Activated naive CD8-positive, alpha-beta T cell treated with anti-CD3 and anti-CD28 coated beads for 36 hours (primary cell): Measurements from ENCODE around the gene MGST1. TPM values are rescaled to one million over a fixed set of nuclear protein-coding genes. Genes with fewer than 3 reads are reported as not detected.

ENCODE experiments used
- DNase-seq: peaks from one replicate; pipeline ENCODE4 v3.0.0; 2021
- H3K27ac Mint-ChIP-seq: one replicate; pipeline ENCODE4 v1.8.0; 2022; ENCODE audit warnings: mild to moderate bottlenecking, moderate library complexity, mixed read lengths
- H3K27me3 Mint-ChIP-seq: one replicate; pipeline ENCODE4 v1.8.0; 2022; ENCODE audit warnings: mild to moderate bottlenecking, mixed read lengths
- H3K36me3 Mint-ChIP-seq: one replicate; pipeline ENCODE4 v1.8.0; 2021; ENCODE audit warnings: mild to moderate bottlenecking, mixed read lengths
- H3K4me1 Mint-ChIP-seq: one replicate; pipeline ENCODE4 v1.8.0; 2021; ENCODE audit warnings: mixed read lengths
- H3K4me3 Mint-ChIP-seq: one replicate; pipeline ENCODE4 v1.8.0; 2022; ENCODE audit warnings: mild to moderate bottlenecking, moderate library complexity, mixed read lengths
- H3K9me3 Mint-ChIP-seq: one replicate; pipeline ENCODE4 v1.8.0; 2022; ENCODE audit warnings: mixed read lengths
- total RNA-seq, 2 experiments: library from RNA; stranded (reverse); gene quantifications; one replicate each; pipeline ENCODE4 v1.2.3, GENCODE V29; 2021

Gene MGST1
- not detected for total RNA-seq

- Mint-ChIP-seq H3K36me3 (no peaks in the 10 kb centered on the region), H3K4me1 (no peaks in the 10 kb centered on the region), H3K27me3 (peaks cover 29% of the 10 kb centered on the region)
Observed at GRCh38 chr12:16347391-16348298, at the start of gene MGST1. TSS of gene MGST1 (plus strand) at chr12:16347645. CDS start at chr12:16354253, 6,608 bp downstream.

GRCh38 chr12:16299403-16299802 lies 48.0 kb upstream of the MGST1 start:
- Mint-ChIP-seq H3K27me3 (no peaks in the 10 kb centered on the region), H3K36me3 (no peaks in the 10 kb centered on the region), H3K9me3 (no peaks in the 10 kb centered on the region), H3K4me1 (no peaks in the 10 kb centered on the region), H3K4me3 (no peak overlapping the region), H3K27ac (no peak overlapping the region)
- no peak for DNase-seq

More at GRCh38 chr12:16347391-16348298, at the start of gene MGST1:
- no peak for DNase-seq
- H3K9me3 Mint-ChIP-seq: peaks cover 3% of the 10 kb centered on the region
- H3K27ac Mint-ChIP-seq: no peak within 1 kb of the TSS
- H3K4me3 Mint-ChIP-seq: no peak within 1 kb of the TSS

- Mint-ChIP-seq H3K9me3 (no peaks in the 10 kb centered on the region), H3K27ac (no peak overlapping the region), H3K27me3 (no peaks in the 10 kb centered on the region), H3K4me3 (no peak overlapping the region), H3K4me1 (no peaks in the 10 kb centered on the region), H3K36me3 (no peaks in the 10 kb centered on the region)
- no peak for DNase-seq
Observed at GRCh38 chr12:16300122-16300521, 47.3 kb upstream of the MGST1 start.

GRCh38 chr12:16300736-16301135 lies 46.7 kb upstream of the MGST1 start:
- Mint-ChIP-seq H3K27me3 (no peaks in the 10 kb centered on the region), H3K4me1 (no peaks in the 10 kb centered on the region), H3K27ac (no peak overlapping the region), H3K4me3 (no peak overlapping the region), H3K36me3 (no peaks in the 10 kb centered on the region), H3K9me3 (no peaks in the 10 kb centered on the region)
- no peak for DNase-seq

GRCh38 chr12:16303939-16304338 lies 43.5 kb upstream of the MGST1 start:
- Mint-ChIP-seq H3K9me3 (peaks cover 4% of the 10 kb centered on the region), H3K4me1 (no peaks in the 10 kb centered on the region), H3K36me3 (no peaks in the 10 kb centered on the region), H3K27ac (no peak overlapping the region), H3K27me3 (no peaks in the 10 kb centered on the region), H3K4me3 (no peak overlapping the region)
- DNase-seq: no peak

GRCh38 chr12:16307856-16308475 lies 39.5 kb upstream of the MGST1 start:
- H3K4me3 Mint-ChIP-seq: no peak overlapping the region
- no peaks in the 10 kb centered on the region for H3K36me3 Mint-ChIP-seq
- H3K9me3 Mint-ChIP-seq: peaks cover 11% of the 10 kb centered on the region
- no peaks in the 10 kb centered on the region for H3K4me1 Mint-ChIP-seq
- no peak for DNase-seq
- H3K27ac Mint-ChIP-seq: no peak overlapping the region
- no peaks in the 10 kb centered on the region for H3K27me3 Mint-ChIP-seq

- Mint-ChIP-seq H3K36me3 (no peaks in the 10 kb centered on the region), H3K4me3 (no peak overlapping the region), H3K27me3 (no peaks in the 10 kb centered on the region), H3K27ac (no peak overlapping the region), H3K9me3 (peaks cover 11% of the 10 kb centered on the region), H3K4me1 (no peaks in the 10 kb centered on the region)
- no peak for DNase-seq
Observed at GRCh38 chr12:16310934-16311333, 36.5 kb upstream of the MGST1 start.

GRCh38 chr12:16323010-16323409 lies 24.4 kb upstream of the MGST1 start:
- Mint-ChIP-seq H3K27ac (no peak overlapping the region), H3K4me3 (no peak overlapping the region), H3K36me3 (no peaks in the 10 kb centered on the region), H3K9me3 (peaks cover 4% of the 10 kb centered on the region), H3K27me3 (no peaks in the 10 kb centered on the region), H3K4me1 (no peaks in the 10 kb centered on the region)
- DNase-seq: no peak

GRCh38 chr12:16323638-16324037 lies 23.8 kb upstream of the MGST1 start:
- no peaks in the 10 kb centered on the region for H3K36me3 Mint-ChIP-seq
- H3K27me3 Mint-ChIP-seq: no peaks in the 10 kb centered on the region
- no peak for DNase-seq
- H3K9me3 Mint-ChIP-seq: peaks cover 4% of the 10 kb centered on the region
- no peak overlapping the region for H3K4me3 Mint-ChIP-seq
- H3K27ac Mint-ChIP-seq: no peak overlapping the region
- H3K4me1 Mint-ChIP-seq: no peaks in the 10 kb centered on the region

- no peak for DNase-seq
- no peak overlapping the region for H3K4me3 Mint-ChIP-seq
- H3K27ac Mint-ChIP-seq: no peak overlapping the region
- H3K4me1 Mint-ChIP-seq: no peaks in the 10 kb centered on the region
- H3K9me3 Mint-ChIP-seq: peaks cover 4% of the 10 kb centered on the region
- no peaks in the 10 kb centered on the region for H3K36me3 Mint-ChIP-seq
- H3K27me3 Mint-ChIP-seq: no peaks in the 10 kb centered on the region
Observed at GRCh38 chr12:16324272-16324671, 23.2 kb upstream of the MGST1 start.

GRCh38 chr12:16324772-16325171 lies 22.7 kb upstream of the MGST1 start:
- H3K4me1 Mint-ChIP-seq: no peaks in the 10 kb centered on the region
- no peak for DNase-seq
- H3K27me3 Mint-ChIP-seq: no peaks in the 10 kb centered on the region
- H3K9me3 Mint-ChIP-seq: peaks cover 4% of the 10 kb centered on the region
- no peaks in the 10 kb centered on the region for H3K36me3 Mint-ChIP-seq
- no peak overlapping the region for H3K27ac Mint-ChIP-seq
- no peak overlapping the region for H3K4me3 Mint-ChIP-seq

- Mint-ChIP-seq H3K27ac (no peak overlapping the region), H3K36me3 (no peaks in the 10 kb centered on the region), H3K4me1 (no peaks in the 10 kb centered on the region), H3K9me3 (peaks cover 4% of the 10 kb centered on the region), H3K4me3 (no peak overlapping the region), H3K27me3 (no peaks in the 10 kb centered on the region)
- DNase-seq: no peak
Observed at GRCh38 chr12:16325426-16325825, 22.0 kb upstream of the MGST1 start.

GRCh38 chr12:16327963-16328362 lies 19.5 kb upstream of the MGST1 start:
- H3K27me3 Mint-ChIP-seq: no peaks in the 10 kb centered on the region
- no peak for DNase-seq
- no peak overlapping the region for H3K4me3 Mint-ChIP-seq
- no peaks in the 10 kb centered on the region for H3K36me3 Mint-ChIP-seq
- H3K9me3 Mint-ChIP-seq: peaks cover 2% of the 10 kb centered on the region
- no peaks in the 10 kb centered on the region for H3K4me1 Mint-ChIP-seq
- H3K27ac Mint-ChIP-seq: no peak overlapping the region

- H3K36me3 Mint-ChIP-seq: no peaks in the 10 kb centered on the region
- H3K27ac Mint-ChIP-seq: no peak overlapping the region
- no peaks in the 10 kb centered on the region for H3K4me1 Mint-ChIP-seq
- H3K27me3 Mint-ChIP-seq: no peaks in the 10 kb centered on the region
- DNase-seq: no peak
- no peak overlapping the region for H3K4me3 Mint-ChIP-seq
- H3K9me3 Mint-ChIP-seq: peaks cover 2% of the 10 kb centered on the region
Observed at GRCh38 chr12:16329594-16329993, 17.9 kb upstream of the MGST1 start.

GRCh38 chr12:16330560-16330959 lies 16.9 kb upstream of the MGST1 start:
- Mint-ChIP-seq H3K36me3 (no peaks in the 10 kb centered on the region), H3K27ac (no peak overlapping the region), H3K4me1 (no peaks in the 10 kb centered on the region), H3K9me3 (peaks cover 2% of the 10 kb centered on the region), H3K4me3 (no peak overlapping the region), H3K27me3 (no peaks in the 10 kb centered on the region)
- DNase-seq: no peak

GRCh38 chr12:16331998-16332397 lies 15.4 kb upstream of the MGST1 start:
- Mint-ChIP-seq H3K27me3 (no peaks in the 10 kb centered on the region), H3K4me3 (no peak overlapping the region), H3K27ac (no peak overlapping the region), H3K4me1 (no peaks in the 10 kb centered on the region), H3K36me3 (no peaks in the 10 kb centered on the region), H3K9me3 (peaks cover 2% of the 10 kb centered on the region)
- DNase-seq: no peak
